ENCODE measurements around the gene PGC. TPM values are rescaled to one million over a fixed set of nuclear protein-coding genes. Genes with fewer than 3 reads are reported as not detected.

The PGC gene
- total RNA-seq, 1 experiment from 2014 or later: not detected

GRCh38 chr6:41699063-41699462 lies 48.1 kb downstream of the PGC start:
- no peak overlapping the region for H3K4me3 Mint-ChIP-seq
- H2BK120ac ChIP-seq (ENCODE audit: low read depth, low read length, poor library complexity, severe bottlenecking): no peak overlapping the region
- no peak overlapping the region for H3K4me2 ChIP-seq (ENCODE audit: insufficient read depth, insufficient read length, low read length)
- no peaks in the 10 kb centered on the region for H3K79me2 ChIP-seq (ENCODE audit: insufficient read depth, low read length)
- H4K5ac ChIP-seq (ENCODE audit: insufficient read length, low read depth, low read length): no peak overlapping the region
- WGBS (ENCODE audit: extremely low coverage, insufficient read length, low lambda C conversion rate): no CpG with 5 or more reads among the region's 2 CpGs
- no peak overlapping the region for H3T11ph ChIP-seq (ENCODE audit: low read length)
- no peak overlapping the region for H3K14ac ChIP-seq (ENCODE audit: insufficient read depth, low read length)
- no peak overlapping the region for H2BK5ac ChIP-seq (ENCODE audit: insufficient read length, low read length)
- H3K27me3 ChIP-seq (ENCODE audit: insufficient read depth, low read length): no peaks in the 10 kb centered on the region
- no peak overlapping the region for H2BK15ac ChIP-seq (ENCODE audit: low read depth, low read length)
- no peak overlapping the region for H3K18ac ChIP-seq (ENCODE audit: insufficient read length, low read depth, low read length)
- H3K9ac ChIP-seq (ENCODE audit: extremely low read depth, insufficient read length, low read length): no peak overlapping the region
- no peak overlapping the region; a peak in 2 of 7 replicates for H3K27ac Mint-ChIP-seq
- H3K23ac ChIP-seq (ENCODE audit: insufficient read length, low read depth, low read length): no peak overlapping the region
- H2AFZ ChIP-seq (ENCODE audit: low read length): no peak overlapping the region
- H3K79me1 ChIP-seq (ENCODE audit: insufficient read depth, low read depth, low read length, poor library complexity, severe bottlenecking): no peaks in the 10 kb centered on the region
- DNase-seq: no peak
- H3K23me2 ChIP-seq (ENCODE audit: insufficient read length, low read depth, low read length, poor library complexity, severe bottlenecking): no peaks in the 10 kb centered on the region
- H2BK12ac ChIP-seq (ENCODE audit: insufficient read length, low read depth, low read length): no peak overlapping the region
- H2BK20ac ChIP-seq (ENCODE audit: low read depth, low read length, poor library complexity, severe bottlenecking): no peak overlapping the region
- H3K9me3 Mint-ChIP-seq: no peaks in the 10 kb centered on the region
- peaks cover 4% of the 10 kb centered on the region for H4K20me1 ChIP-seq (ENCODE audit: control insufficient read depth, insufficient read depth, insufficient read length)
- no peak overlapping the region for H3K27ac ChIP-seq (ENCODE audit: insufficient read length, low read depth, low read length)
- H3K4ac ChIP-seq (ENCODE audit: low read depth, low read length): no peak overlapping the region
- H2AK5ac ChIP-seq (ENCODE audit: insufficient read length, low read length): no peak overlapping the region
- H4K91ac ChIP-seq (ENCODE audit: insufficient read length, low read depth, low read length): no peak overlapping the region
- no peak overlapping the region for H3K56ac ChIP-seq (ENCODE audit: insufficient read length, low read depth, low read length)
- H3K36me3 Mint-ChIP-seq (ENCODE audit: insufficient read depth in 1 of 3, low read depth in 3 of 3): no peaks in the 10 kb centered on the region; a peak in 1 of 7 replicates
- peaks cover 20 to 22% of the 10 kb centered on the region in 2 experiments for H3K4me1 Mint-ChIP-seq
- H4K8ac ChIP-seq (replicated peaks; ENCODE audit: insufficient read length, low read depth, low read length): no peak overlapping the region
- no peaks in the 10 kb centered on the region for H3K4me1 ChIP-seq (ENCODE audit: insufficient read depth, low read length)
- H3K9me3 ChIP-seq (ENCODE audit: control insufficient read depth, low read depth, low read length): no peaks in the 10 kb centered on the region
- H3K27me3 Mint-ChIP-seq (ENCODE audit: low read depth): peaks cover 3% of the 10 kb centered on the region
- TF ChIP-seq, protein P1, sequence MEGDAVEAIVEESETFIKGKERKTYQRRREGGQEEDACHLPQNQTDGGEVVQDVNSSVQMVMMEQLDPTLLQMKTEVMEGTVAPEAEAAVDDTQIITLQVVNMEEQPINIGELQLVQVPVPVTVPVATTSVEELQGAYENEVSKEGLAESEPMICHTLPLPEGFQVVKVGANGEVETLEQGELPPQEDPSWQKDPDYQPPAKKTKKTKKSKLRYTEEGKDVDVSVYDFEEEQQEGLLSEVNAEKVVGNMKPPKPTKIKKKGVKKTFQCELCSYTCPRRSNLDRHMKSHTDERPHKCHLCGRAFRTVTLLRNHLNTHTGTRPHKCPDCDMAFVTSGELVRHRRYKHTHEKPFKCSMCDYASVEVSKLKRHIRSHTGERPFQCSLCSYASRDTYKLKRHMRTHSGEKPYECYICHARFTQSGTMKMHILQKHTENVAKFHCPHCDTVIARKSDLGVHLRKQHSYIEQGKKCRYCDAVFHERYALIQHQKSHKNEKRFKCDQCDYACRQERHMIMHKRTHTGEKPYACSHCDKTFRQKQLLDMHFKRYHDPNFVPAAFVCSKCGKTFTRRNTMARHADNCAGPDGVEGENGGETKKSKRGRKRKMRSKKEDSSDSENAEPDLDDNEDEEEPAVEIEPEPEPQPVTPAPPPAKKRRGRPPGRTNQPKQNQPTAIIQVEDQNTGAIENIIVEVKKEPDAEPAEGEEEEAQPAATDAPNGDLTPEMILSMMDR (conservative IDR thresholded peaks at IDR 0.05): no peak

Data from H9 (cell line).